NCI-H2107 (cell line): ENCODE results near the gene KIZ.

Experiments used
- DNase-seq: peaks from one replicate; lab custom pipeline; 2025; lab: John Stamatoyannopoulos, UW

KIZ gene

GRCh38 chr20:21104921-21105320, 21.0 kb upstream of the KIZ start:
- DNase-seq = no peak

DNA sequence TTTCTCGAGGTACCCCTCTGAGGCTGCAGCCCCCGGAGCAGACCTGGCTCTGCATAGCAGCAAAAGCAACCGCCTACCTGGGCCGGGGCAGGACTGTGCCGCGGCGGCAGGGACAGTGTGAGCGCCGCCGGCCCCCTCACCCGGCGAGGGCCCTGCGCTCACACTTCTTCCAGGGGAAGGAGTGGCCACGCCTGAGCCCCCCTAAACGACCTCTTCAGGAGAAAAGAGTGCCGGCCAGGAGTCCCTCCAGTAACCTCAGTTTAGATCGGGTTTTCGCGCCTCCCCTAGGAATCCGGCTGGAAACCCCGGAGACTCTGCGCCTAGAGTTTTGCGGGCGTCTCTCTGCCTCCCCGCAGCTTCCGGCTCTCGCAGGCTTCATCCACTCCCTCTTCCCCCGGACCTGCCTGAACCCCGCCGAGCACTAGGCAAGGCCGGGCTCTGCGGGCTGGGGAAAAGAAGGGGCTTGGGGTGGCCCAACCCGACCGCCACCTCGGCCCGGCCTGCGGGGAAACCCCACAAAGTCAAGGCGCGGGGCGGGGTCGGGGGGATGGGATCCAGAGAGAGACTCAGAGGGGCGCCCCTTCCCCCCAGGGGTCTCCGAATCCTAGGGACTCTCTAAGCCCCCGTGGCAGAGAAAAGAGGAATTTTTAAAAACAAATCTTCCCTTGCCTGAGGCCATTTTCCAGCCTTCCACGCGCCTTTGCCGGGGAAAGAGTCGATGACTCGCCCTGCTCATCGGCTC, 20.3 kb upstream of the KIZ start:
- no peak for DNase-seq

GRCh38 chr20:21106171-21107017, 19.5 kb upstream of the KIZ start, which contains the start of gene LINC00237:
LINC00237 (minus strand) TSS chr20:21106358.
- DNase-seq = no peak

GRCh38 chr20:21109144-21109543, 16.7 kb upstream of the KIZ start:
- no peak for DNase-seq

- DNase-seq = no peak
Observed at GRCh38 chr20:21110811-21111210, 15.1 kb upstream of the KIZ start.

DNA sequence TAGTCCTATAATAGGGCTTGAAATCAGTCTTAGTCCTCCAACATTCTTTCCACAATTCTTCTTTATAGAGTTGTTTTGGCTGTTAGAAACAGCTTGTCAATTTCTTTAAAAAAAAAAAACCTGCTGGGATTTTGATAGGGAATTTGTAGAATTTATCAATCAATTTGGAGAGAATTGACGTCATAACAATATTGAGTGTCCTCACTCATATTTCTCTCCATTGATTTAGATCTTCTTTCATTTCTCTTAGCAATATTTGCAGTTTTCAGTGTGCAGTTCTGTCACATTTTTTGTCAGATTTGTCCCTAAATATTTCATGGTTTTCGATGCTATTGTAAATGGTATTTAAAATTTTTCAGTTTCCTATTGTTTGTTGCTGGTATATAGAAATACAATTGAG, 14.5 kb upstream of the KIZ start:
- DNase-seq = no peak

DNA sequence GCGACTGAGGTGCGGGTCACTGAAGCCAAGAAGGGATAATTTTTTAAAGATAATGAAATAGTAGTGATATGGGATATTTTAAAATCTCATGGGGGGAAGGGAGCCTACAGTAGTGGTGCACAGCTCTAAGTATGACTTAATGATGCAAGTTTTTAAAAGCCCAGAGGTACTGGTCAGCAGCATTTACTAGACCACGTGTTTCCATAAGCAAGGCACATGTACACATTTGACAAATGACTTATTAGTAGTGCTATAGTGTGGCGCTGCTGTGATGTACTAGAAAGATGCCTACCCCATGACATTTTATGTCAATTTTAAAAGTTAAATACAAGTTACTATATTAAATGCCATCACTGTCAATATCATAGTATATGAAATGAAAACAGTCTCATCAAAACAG, 12.2 kb upstream of the KIZ start:
- DNase-seq = no peak

- no peak for DNase-seq
Observed at GRCh38 chr20:21114584-21114983, 11.3 kb upstream of the KIZ start.

- no peak for DNase-seq
Observed at GRCh38 chr20:21117521-21117920, 8.4 kb upstream of the KIZ start.

GRCh38 chr20:21118138-21118537, 7.7 kb upstream of the KIZ start:
- DNase-seq = no peak

- no peak for DNase-seq
Observed at GRCh38 chr20:21118782-21119181, 7.1 kb upstream of the KIZ start.

- DNase-seq = no peak
Observed at GRCh38 chr20:21124190-21124589, 1.7 kb upstream of the KIZ start.

DNA sequence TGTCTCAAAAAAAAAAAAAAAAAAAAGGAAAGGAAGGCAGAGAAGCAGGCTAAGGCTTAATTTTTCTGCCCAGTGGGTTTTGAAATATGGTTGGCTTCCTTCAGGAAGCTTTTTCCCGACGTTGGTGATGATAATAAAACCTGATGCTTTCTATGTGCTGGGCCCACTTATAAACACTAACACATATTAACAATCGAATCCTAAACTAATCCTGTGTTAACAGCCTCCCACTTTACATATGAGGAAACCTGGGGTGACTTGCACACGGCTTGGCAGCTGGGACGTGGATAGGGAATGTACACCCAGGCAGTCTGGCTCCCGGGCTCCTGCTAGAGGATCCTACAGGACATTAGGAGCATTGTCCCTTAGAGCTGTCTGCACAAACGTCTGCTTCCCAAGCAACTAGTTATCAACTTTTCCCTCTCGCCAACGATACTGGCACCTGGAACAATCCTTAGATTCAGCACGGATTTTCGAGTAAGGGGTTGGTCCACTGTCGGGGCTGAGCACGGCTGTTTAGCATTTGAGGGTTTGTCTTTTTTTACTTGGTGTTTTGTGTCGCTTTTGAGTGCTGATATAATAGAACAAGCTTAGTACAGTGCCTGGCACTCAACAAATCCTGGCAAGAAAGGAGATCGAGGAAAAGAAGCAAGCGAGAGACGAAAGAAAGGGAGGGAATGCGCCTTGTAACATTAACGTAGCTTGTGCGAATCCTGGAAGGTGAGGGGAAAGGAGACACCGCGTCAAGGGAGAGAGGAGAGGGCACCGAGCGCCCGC, 622 bp upstream of the KIZ start:
- no peak for DNase-seq

- no peak for DNase-seq
Observed at GRCh38 chr20:21126581-21126870, 644 bp downstream of the KIZ start.

GRCh38 chr20:21127201-21127981, 1.5 kb downstream of the KIZ start:
- DNase-seq = no peak

DNA sequence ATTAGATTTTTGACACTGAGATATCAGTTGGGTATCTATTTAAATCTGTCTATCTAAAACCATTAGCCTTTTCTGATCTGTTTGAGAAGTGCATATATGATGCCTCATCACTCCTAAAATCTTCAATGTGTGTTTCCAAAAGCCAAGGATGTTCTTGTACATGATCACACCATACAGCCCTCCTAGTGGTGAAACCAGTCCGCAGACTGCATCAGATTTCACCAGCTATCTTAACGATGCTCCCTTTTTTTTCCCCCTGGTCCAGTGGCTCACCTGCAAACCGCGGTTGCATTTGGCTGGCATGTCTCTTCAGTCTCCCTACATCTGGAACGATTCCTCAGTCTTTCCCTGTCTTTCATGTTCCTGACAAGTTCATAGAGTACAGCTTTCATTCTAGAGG, 4.0 kb downstream of the KIZ start:
- DNase-seq = no peak

DNA sequence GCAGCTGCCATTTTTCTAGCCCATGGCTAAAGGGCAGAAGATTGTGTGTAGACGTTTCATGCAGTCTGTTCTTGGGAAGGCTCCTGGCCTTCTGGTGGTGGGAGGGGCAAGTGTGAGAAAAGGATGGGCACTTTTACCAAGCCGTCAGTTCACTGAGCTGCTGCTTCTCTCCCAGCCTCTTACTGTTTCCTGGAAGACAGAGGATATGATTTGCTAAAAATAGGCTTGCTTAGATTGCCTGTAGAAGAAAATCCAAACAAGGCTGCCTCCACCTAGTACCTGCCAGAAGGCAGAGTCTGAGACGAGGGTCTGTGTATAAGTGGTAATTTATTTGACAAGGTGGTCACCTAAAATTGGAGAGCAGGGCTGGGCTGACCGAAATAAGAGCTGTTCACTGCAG, 7.5 kb downstream of the KIZ start:
- no peak for DNase-seq

GRCh38 chr20:21133917-21134622, 8.2 kb downstream of the KIZ start:
- no peak for DNase-seq

GRCh38 chr20:21134883-21135493, 9.1 kb downstream of the KIZ start:
- DNase-seq = no peak

DNA sequence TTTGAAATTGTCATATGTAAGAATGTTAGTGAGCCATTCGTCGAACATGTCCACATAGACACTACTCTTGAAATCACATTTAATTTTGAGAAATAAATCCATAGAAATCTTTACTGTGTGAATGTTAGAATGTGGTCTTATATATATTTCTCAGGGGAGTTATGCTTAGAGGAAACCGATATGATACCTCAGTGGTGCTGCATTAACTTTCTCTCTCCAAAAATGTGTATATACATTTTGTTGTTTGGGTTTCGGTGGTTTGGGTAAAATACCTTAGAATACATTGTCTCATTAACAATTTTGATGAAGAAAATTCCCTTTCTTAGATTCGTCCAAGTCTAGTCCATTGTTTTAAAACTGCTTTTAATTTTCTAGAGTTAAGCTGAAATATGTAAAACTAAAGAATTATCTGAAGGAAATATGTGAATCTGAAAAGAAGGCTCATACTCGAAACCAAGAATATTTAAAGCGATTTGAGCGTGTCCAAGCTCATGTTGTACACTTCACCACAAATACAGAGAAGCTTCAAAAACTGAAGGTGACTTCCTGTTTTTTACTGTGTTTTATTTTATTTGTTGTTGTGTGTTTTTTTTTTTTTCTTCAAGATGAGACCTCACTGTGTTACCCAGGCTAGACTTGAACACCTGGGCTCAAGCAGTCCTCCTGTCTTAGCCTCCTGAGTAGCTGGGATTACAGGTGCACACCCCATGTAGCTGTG, 10.3 kb downstream of the KIZ start:
- no peak for DNase-seq
